Measurements from ENCODE around the gene ELFN1. TPM values are rescaled to one million over a fixed set of nuclear protein-coding genes. Genes with fewer than 3 reads are reported as not detected.

ELFN1 gene
- total and polyA plus RNA-seq, 2 donors (not counting 3 experiments of a cell fraction or from before 2014, with no cell fraction given) = 0.37 to 1.0 TPM

GRCh38 chr7:1677206-1678080, 7.4 kb downstream of the ELFN1 start:
- DNase-seq (ENCODE audit: low read depth, low spot score) (no peak), FAIRE-seq (no peak)
- ChIA-PET POLR2A (no interaction called here), CTCF (interaction anchor here (1.0 kb wide), 1 partner anchor 13 kb away, joined by 3 read pairs; no protein-coding TSS in a partner anchor)
- intact Hi-C loops (cut with micrococcal nuclease) (no loop called here), dilution Hi-C loops (cut with MboI; ENCODE audit: extremely low pct_ligation_motif_present, low sequenced_read_pairs) (no loop called here)
- Histone ChIP-seq H2AFZ (ENCODE audit: low read depth, low read length) (no peak overlapping the region), H3K4me1 (ENCODE audit: control insufficient read depth, extremely low read depth, insufficient read depth, low read length) (no peaks in the 10 kb centered on the region), H3K36me3 (ENCODE audit: control insufficient read depth in 2 of 2, extremely low read depth in 1 of 2, insufficient read depth in 2 of 2, low read length in 2 of 2) (no peaks in the 10 kb centered on the region), H3K27ac (ENCODE audit: insufficient read depth, low read depth, low read length) (no peak overlapping the region), H3K79me2 (ENCODE audit: control insufficient read depth, insufficient read depth, low read length) (no peaks in the 10 kb centered on the region), H3K9me3 (replicated peaks; ENCODE audit: control insufficient read depth, insufficient read depth, low read length) (no peaks in the 10 kb centered on the region), H4K20me1 (replicated peaks; ENCODE audit: control insufficient read depth, extremely low read depth, insufficient read depth, low read length) (no peaks in the 10 kb centered on the region), H3K27me3 (ENCODE audit: control insufficient read depth in 2 of 2, insufficient read depth in 2 of 2, low read length in 2 of 2) (no peaks in the 10 kb centered on the region), H3K9me1 (replicated peaks; ENCODE audit: control insufficient read depth, extremely low read depth, insufficient read depth, low read length) (no peaks in the 10 kb centered on the region), H3K9ac (replicated peaks; ENCODE audit: extremely low read depth, insufficient read depth, low read length) (no peak overlapping the region), H3K4me2 (ENCODE audit: insufficient read depth, low read length) (no peak overlapping the region), H3K4me3 (replicated peaks in 1 of 3; ENCODE audit: insufficient read depth in 1 of 3, low read depth in 1 of 3, low read length in 3 of 3) (no peak overlapping the region)
- TF ChIP-seq MYC (IDR thresholded peaks at IDR 0.05; ENCODE audit: low read depth, low read length) = no peak
- no peak for TF ChIP-seq POLR2AphosphoS5 (IDR thresholded peaks at IDR 0.05; ENCODE audit: insufficient read depth, low read depth, low read length)
- TF ChIP-seq JUN (IDR thresholded peaks at IDR 0.05; ENCODE audit: borderline replicate concordance, insufficient read depth, insufficient read length, low read depth) = no peak
- TF ChIP-seq CTCF (IDR thresholded peaks at IDR 0.05; ENCODE audit: extremely low read depth in 1 of 2, insufficient read depth in 1 of 2, low read depth in 1 of 2, low read length in 2 of 2) = no peak
- TF ChIP-seq GATA2 (IDR thresholded peaks at IDR 0.05; ENCODE audit: insufficient read depth, insufficient read length, low read depth, low read length) = no peak
- no peak for TF ChIP-seq POLR2A (IDR thresholded peaks at IDR 0.05; ENCODE audit: low read depth, low read length)
- TF ChIP-seq, protein P1, sequence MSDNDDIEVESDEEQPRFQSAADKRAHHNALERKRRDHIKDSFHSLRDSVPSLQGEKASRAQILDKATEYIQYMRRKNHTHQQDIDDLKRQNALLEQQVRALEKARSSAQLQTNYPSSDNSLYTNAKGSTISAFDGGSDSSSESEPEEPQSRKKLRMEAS (IDR thresholded peaks at IDR 0.05; ENCODE audit: insufficient read depth, insufficient read length) = no peak
- no peak for TF ChIP-seq EZH2 (IDR thresholded peaks at IDR 0.05; ENCODE audit: borderline replicate concordance, low read depth, low read length, severe bottlenecking)
- no peak for TF ChIP-seq FOS (IDR thresholded peaks at IDR 0.05; ENCODE audit: borderline replicate concordance, insufficient read depth, low read length)
- no TSS peak for BruUV-seq (replicated peaks)

Measured in endothelial cell of umbilical vein (primary cell).